ENCODE results near the gene MTOR. TPM values are rescaled to one million over a fixed set of nuclear protein-coding genes. Genes with fewer than 3 reads are reported as not detected.

Gene MTOR
- total and polyA plus RNA-seq, 2 of the 8 experiments (the other 6 are each of a cell fraction or from before 2014, with no cell fraction given): 44.2 to 76.8 TPM

DNA sequence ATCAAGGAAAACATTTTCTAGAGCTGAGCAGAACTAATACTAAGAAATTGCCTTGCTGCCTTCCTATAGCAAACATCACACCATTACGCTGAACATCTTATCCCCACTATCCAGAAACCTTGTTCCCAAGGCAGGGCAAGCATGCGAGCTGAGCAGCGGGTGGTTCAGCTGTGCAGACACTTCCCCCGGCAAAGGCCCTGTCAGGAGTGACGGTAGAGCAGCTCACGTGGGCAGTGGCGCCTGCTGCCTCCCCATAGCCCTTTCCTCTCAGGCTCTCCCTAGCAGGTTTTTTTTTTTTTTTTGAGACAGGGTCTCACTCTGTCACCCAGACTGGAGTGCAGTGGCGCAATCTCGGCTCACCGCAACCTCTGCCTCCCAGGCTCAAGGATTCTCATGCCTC lies 86.9 kb downstream of the MTOR start:
- H2BK5ac ChIP-seq (ENCODE audit: low read depth, low read length): no peak overlapping the region
- H3K4me2 ChIP-seq (ENCODE audit: insufficient read depth in 1 of 2, low read depth in 2 of 2, low read length in 2 of 2): no peak overlapping the region
- 92% methylated on average over 10 of the region's 10 CpGs; no CpG with 5 or more reads in 1 of the 2 experiments for WGBS, 2 experiments (ENCODE audit: extremely low coverage in 1 of 2, insufficient coverage in 1 of 2, insufficient read length in 1 of 2, insufficient replicate concordance in 2 of 2, low coverage in 1 of 2, low lambda C conversion rate in 2 of 2, missing lambda C conversion rate in 1 of 2)
- no peaks in the 10 kb centered on the region for H3K36me3 ChIP-seq (ENCODE audit: control insufficient read depth in 2 of 4, insufficient read depth in 4 of 4, low read length in 3 of 4)
- no peak overlapping the region for H3K56ac ChIP-seq (replicated peaks; ENCODE audit: insufficient read length, low read depth, low read length)
- H2AK5ac ChIP-seq (ENCODE audit: low read depth, low read length): no peak overlapping the region
- H3K79me2 ChIP-seq (ENCODE audit: control insufficient read depth in 1 of 2, insufficient read depth in 2 of 2, low read length in 2 of 2): no peaks in the 10 kb centered on the region
- ChIA-PET CTCF (ENCODE audit: partially characterized antibody) (interaction anchor here (0.6 to 1.7 kb wide), 2 partner anchors 11 to 594 kb away, joined by 3 to 4 read pairs; no protein-coding TSS in a partner anchor), POLR2A (ENCODE audit: partially characterized antibody) (no interaction called here)
- no peak overlapping the region for H3K4ac ChIP-seq (replicated peaks; ENCODE audit: insufficient read length, low read depth, low read length)
- no peak overlapping the region for H3K23ac ChIP-seq (ENCODE audit: insufficient read length)
- H3K23me2 ChIP-seq (ENCODE audit: low read depth, low read length): no peaks in the 10 kb centered on the region
- H4K5ac ChIP-seq (ENCODE audit: insufficient read length, low read depth, low read length): no peak overlapping the region
- H3K9ac ChIP-seq (replicated peaks in 1 of 4; ENCODE audit: extremely low read depth in 1 of 4, low read depth in 3 of 4, low read length in 3 of 4): no peak overlapping the region
- H2AFZ ChIP-seq (ENCODE audit: low read length): no peak overlapping the region
- H3K27ac ChIP-seq (ENCODE audit: low read depth, low read length): no peak overlapping the region
- DNase-seq (ENCODE audit: low read depth in 1 of 2, low spot score in 2 of 2) (no peak), FAIRE-seq (no peak)
- TF ChIP-seq POU5F1 (IDR thresholded peaks at IDR 0.05; ENCODE audit: low read depth, low read length) (no peak), KDM4A (IDR thresholded peaks at IDR 0.05; ENCODE audit: low read depth, low read length, severe bottlenecking) (no peak), RAD21 (IDR thresholded peaks at IDR 0.05 in 1 of 2, conservative IDR thresholded peaks at IDR 0.05 in 1 of 2; ENCODE audit: low read depth in 2 of 2, low read length in 2 of 2) (no peak), NRF1 (IDR thresholded peaks at IDR 0.05; ENCODE audit: low read depth, low read length) (no peak), KDM5A (IDR thresholded peaks at IDR 0.05; ENCODE audit: low read length) (no peak), NANOG (IDR thresholded peaks at IDR 0.05; ENCODE audit: insufficient read depth, low read depth, low read length, poor library complexity, severe bottlenecking) (no peak), MAFK (IDR thresholded peaks at IDR 0.05; ENCODE audit: low read depth, low read length) (no peak), RNF2 (IDR thresholded peaks at IDR 0.05; ENCODE audit: borderline replicate concordance, low read depth, low read length, missing control alignments, poor library complexity, severe bottlenecking) (no peak), BRCA1 (IDR thresholded peaks at IDR 0.05; ENCODE audit: low read depth, low read length) (no peak), GABPA (IDR thresholded peaks at IDR 0.05; ENCODE audit: borderline replicate concordance, insufficient read depth, low read length) (no peak)
- H4K91ac ChIP-seq (replicated peaks; ENCODE audit: insufficient read length, low read length): no peak overlapping the region
- H4K20me1 ChIP-seq (replicated peaks in 1 of 2; ENCODE audit: control insufficient read depth in 1 of 2, insufficient read depth in 2 of 2, low read length in 2 of 2): peaks cover 0 to 6% of the 10 kb centered on the region in 2 experiments
- no peak overlapping the region for H2BK15ac ChIP-seq (ENCODE audit: low read length)
- H3K14ac ChIP-seq (ENCODE audit: insufficient read length): no peak overlapping the region
- H3K79me1 ChIP-seq (ENCODE audit: low read depth, low read length): no peaks in the 10 kb centered on the region; the same call in 1 of the 2 replicates
- H2BK12ac ChIP-seq (ENCODE audit: low read depth, low read length): no peak overlapping the region
- no peak overlapping the region for H2BK120ac ChIP-seq (replicated peaks; ENCODE audit: low read depth, low read length)
- no peak overlapping the region for H3K18ac ChIP-seq (ENCODE audit: extremely low read depth, low read length)
- H4K8ac ChIP-seq (ENCODE audit: extremely low read depth, insufficient read depth, low read length): 0 out of 2 replicates have a peak overlapping the region, but pooled peaks have one; percentile 3
- H2BK20ac ChIP-seq (ENCODE audit: low read length): no peak overlapping the region
- no peaks in the 10 kb centered on the region for H3K9me3 ChIP-seq (ENCODE audit: insufficient read depth in 2 of 2, low read depth in 1 of 2, low read length in 1 of 2)
- H3K4me1 ChIP-seq (replicated peaks in 1 of 4; ENCODE audit: control insufficient read depth in 3 of 4, insufficient read depth in 4 of 4, low read length in 3 of 4): no peaks in the 10 kb centered on the region
- H3K27me3 ChIP-seq (replicated peaks in 1 of 4; ENCODE audit: control insufficient read depth in 3 of 4, extremely low read depth in 1 of 4, insufficient read depth in 3 of 4, low read length in 3 of 4): no peaks in the 10 kb centered on the region
- H3K4me3 ChIP-seq (ENCODE audit: extremely low read depth in 1 of 4, insufficient read depth in 2 of 4, low read depth in 3 of 4, low read length in 4 of 4): no peak overlapping the region

All from H1 (cell line).